Measurements from ENCODE around the gene LRRC56.

Gene LRRC56, protein sequence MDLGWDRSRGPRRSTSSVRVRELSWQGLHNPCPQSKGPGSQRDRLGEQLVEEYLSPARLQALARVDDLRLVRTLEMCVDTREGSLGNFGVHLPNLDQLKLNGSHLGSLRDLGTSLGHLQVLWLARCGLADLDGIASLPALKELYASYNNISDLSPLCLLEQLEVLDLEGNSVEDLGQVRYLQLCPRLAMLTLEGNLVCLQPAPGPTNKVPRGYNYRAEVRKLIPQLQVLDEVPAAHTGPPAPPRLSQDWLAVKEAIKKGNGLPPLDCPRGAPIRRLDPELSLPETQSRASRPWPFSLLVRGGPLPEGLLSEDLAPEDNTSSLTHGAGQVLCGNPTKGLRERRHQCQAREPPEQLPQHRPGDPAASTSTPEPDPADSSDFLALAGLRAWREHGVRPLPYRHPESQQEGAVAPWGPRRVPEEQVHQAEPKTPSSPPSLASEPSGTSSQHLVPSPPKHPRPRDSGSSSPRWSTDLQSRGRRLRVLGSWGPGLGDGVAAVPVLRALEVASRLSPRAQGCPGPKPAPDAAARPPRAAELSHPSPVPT

DNA sequence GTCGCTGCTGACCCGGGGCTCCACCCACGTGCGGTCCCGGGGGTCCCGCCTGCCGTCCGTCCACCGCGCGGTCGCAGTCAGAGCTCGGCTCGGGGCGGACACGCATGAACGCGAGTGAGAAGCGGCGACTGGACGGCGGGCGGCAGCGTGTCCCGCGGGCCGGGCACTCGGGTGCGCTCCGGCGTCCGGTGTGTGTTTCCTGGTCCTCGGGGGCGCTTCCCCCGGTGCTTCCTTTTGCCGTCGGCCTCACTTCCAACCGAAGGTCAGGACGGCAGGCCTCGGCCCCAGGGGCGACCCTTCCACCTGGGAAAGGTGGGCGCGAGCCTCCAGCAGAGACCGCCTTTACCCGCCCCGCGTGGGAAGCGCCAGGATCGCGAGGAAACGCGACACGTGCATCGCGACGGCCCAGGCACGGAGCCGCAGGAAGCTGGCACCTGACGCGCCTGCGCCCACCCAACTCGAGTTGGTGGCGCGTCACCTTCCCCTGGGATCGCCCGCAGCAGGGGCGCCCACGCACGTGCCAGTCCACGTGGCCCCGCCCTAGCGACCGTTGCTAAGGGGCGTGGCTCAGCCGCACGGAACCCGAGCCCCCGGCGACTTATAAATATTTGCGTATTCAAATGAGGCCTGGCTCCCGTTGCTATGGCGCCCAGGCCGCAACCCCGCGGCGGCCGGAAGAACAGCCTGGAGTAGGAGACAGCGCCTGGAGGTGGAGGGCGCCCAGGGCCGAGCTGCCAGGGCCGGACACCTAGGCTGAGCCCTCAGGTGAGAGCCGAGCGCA, at the start of gene LRRC56:
Gene LRRC56 (plus strand): TSS at position 687 of the 781 bp plus-strand sequence. CDS start 3,158 bp downstream, outside the sequence.
- H3K4me3 ChIP-seq (ENCODE audit: low read length) = peak within 1 kb of the TSS; percentile 34
- TF ChIP-seq, protein P1, sequence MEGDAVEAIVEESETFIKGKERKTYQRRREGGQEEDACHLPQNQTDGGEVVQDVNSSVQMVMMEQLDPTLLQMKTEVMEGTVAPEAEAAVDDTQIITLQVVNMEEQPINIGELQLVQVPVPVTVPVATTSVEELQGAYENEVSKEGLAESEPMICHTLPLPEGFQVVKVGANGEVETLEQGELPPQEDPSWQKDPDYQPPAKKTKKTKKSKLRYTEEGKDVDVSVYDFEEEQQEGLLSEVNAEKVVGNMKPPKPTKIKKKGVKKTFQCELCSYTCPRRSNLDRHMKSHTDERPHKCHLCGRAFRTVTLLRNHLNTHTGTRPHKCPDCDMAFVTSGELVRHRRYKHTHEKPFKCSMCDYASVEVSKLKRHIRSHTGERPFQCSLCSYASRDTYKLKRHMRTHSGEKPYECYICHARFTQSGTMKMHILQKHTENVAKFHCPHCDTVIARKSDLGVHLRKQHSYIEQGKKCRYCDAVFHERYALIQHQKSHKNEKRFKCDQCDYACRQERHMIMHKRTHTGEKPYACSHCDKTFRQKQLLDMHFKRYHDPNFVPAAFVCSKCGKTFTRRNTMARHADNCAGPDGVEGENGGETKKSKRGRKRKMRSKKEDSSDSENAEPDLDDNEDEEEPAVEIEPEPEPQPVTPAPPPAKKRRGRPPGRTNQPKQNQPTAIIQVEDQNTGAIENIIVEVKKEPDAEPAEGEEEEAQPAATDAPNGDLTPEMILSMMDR (IDR thresholded peaks at IDR 0.05; ENCODE audit: insufficient read depth, low read depth, low read length, missing control alignments) = no peak
- peak; percentile 81 for DNase-seq (ENCODE audit: low read depth)

DNA sequence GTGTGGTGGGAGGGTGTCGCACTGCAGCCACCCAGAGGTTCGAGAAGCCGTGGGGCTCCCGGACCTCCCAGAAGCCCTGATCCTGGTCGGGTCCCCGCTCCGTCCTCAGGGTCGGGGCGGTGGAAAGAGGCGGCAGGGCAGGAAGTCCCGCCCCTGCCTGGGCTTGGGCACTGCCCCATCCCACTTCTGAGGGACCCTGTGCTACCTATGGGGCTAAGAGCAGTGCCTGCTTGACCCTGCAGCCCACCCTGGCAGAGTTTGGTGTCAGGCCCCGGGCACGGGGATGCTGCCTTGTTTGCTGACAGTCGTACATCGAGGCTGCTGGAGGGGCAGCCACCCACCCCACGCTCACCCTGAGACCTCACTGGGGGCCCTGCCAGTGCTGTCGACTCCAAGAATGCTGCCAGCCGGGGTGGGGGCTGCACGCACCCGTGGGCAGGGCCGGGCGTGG, 49.7 kb upstream of the LRRC56 start:
- TF ChIP-seq, protein P1 (IDR thresholded peaks at IDR 0.05; ENCODE audit: insufficient read depth, low read depth, low read length, missing control alignments) = no peak
- DNase-seq (ENCODE audit: low read depth) = no peak
- H3K4me3 ChIP-seq (ENCODE audit: low read length) = no peak overlapping the region

DNA sequence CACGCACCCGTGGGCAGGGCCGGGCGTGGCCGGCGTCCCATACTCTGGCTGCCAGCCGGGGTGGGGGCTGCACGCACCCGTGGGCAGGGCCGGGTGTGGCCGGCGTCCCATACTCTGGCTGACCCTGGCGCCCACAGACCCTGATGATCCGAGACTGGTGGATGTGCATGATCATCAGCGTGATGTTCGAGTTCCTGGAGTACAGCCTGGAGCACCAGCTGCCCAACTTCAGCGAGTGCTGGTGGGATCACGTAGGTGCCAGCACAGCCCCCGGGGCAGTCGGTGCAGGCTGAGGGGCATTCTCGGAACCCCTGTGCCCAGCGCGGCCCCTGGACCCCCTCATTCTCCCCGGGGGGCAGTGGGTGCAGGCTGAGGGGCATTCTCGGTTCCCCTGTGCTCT, 49.3 kb upstream of the LRRC56 start:
- no peak overlapping the region for H3K4me3 ChIP-seq (ENCODE audit: low read length)
- no peak for DNase-seq (ENCODE audit: low read depth)
- TF ChIP-seq, protein P1 (IDR thresholded peaks at IDR 0.05; ENCODE audit: insufficient read depth, low read depth, low read length, missing control alignments) = no peak

DNA sequence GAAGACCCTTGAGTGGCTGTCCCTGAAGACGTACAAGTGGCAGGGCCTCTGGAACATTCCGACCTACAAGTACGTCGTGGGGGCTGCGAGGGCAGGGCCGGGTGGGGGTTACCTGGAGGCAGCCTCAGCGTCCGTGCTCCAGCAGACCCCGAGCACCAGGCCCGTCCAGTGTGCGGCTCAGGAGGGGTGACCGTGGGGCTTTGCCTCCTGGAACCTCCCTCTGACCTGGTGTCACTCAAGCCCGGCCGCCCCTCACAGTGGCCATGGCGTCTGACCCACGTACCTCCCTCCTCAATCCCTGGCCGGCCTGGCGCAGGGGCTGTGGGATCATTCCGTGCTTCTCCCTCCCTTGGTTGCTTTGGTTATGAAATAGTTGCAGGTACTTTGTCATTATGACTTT, 48.7 kb upstream of the LRRC56 start:
- TF ChIP-seq, protein P1 (IDR thresholded peaks at IDR 0.05; ENCODE audit: insufficient read depth, low read depth, low read length, missing control alignments) = no peak
- no peak overlapping the region for H3K4me3 ChIP-seq (ENCODE audit: low read length)

DNA sequence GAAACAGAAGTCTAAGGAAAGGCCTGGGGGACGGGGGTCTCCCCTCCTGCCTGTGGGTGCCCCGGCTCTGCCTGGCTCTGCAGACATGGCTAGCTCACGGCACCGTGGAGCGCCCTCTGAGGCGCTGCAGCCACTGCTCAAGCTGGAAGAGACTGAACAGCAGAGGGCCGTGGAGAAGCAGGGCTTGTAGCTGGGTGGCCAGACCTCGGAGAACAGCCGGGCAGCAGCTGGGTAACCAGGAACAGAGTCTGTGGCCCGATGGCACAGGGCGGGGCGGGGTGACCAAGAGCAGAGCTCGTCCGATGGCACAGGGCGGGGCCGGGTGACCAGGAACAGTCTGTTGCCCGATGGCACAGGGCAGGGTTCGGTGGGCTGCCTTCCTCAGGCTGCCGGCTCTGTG, 48.3 kb upstream of the LRRC56 start:
- TF ChIP-seq, protein P1 (IDR thresholded peaks at IDR 0.05; ENCODE audit: insufficient read depth, low read depth, low read length, missing control alignments) = no peak
- DNase-seq (ENCODE audit: low read depth) = no peak
- no peak overlapping the region for H3K4me3 ChIP-seq (ENCODE audit: low read length)

More for the DNA sequence above, 48.7 kb upstream of the LRRC56 start:
- DNase-seq (ENCODE audit: low read depth) = no peak

DNA sequence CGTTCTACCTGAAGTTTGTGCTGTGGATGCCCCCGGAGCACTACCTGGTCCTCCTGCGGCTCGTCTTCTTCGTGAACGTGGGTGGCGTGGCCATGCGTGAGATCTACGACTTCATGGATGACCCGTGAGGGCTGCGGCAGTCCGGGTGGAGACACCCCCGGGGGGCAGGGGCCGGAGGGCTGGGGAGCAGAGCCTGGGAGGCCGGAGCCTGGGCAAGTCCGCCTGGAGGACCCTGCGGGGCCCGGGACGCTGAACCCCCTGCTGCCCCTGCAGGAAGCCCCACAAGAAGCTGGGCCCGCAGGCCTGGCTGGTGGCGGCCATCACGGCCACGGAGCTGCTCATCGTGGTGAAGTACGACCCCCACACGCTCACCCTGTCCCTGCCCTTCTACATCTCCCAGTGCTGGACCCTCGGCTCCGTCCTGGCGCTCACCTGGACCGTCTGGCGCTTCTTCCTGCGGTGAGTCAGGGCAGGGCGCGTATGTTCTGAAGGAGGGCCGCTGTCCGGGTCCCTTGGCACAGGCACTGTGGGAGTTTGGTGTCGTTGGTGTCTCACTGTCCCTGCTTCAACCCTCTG, 47.6 kb upstream of the LRRC56 start:
- TF ChIP-seq, protein P1 (IDR thresholded peaks at IDR 0.05; ENCODE audit: insufficient read depth, low read depth, low read length, missing control alignments) = no peak
- H3K4me3 ChIP-seq (ENCODE audit: low read length) = no peak overlapping the region
- no peak for DNase-seq (ENCODE audit: low read depth)

Data from epithelial cell of esophagus (primary cell).